Measurements from ENCODE around the gene OR2W1.

OR2W1 gene

DNA sequence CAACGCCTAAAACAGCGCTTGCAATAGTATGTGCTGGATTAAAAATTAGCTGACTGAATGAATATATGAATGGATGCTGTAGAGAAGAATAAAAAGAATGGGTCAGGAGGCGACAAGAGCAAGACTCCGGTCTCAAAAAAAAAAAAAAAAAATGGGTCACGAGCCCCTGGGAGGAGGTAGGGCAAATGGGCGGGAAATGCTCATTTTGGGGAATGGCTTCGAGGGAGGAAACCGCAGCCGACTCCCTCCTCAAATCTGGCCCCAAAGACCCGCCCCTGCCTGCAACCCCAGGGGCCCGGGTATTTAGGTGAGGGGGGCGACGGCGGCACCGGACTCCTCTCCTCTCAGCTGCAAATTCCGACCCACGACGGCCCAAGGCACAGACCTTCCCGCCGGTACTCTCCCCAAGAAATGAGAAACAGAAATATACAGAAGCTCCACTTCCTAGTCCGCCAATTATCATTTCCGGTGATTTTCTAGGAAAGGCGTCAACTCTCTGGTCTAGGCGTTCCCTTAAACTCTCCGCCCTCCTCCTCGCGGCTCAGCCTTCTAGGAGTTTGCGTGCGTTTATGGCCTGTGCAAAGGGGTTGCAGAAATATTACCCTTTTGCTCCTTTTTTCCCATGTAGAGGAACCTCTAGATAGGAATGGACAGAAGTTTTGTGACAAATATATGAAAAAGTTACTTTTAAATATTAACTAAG, 39.6 kb downstream of the OR2W1 start, which contains the start of gene ZNF311:
Gene ZNF311, minus strand, starts transcription at position 133 of the 703 bp plus-strand sequence. CDS start 1,361 bp downstream, outside the sequence.
- DNase-seq, result peak in 24 of 51 donors; percentile 5 to 81 (median 14)

DNA sequence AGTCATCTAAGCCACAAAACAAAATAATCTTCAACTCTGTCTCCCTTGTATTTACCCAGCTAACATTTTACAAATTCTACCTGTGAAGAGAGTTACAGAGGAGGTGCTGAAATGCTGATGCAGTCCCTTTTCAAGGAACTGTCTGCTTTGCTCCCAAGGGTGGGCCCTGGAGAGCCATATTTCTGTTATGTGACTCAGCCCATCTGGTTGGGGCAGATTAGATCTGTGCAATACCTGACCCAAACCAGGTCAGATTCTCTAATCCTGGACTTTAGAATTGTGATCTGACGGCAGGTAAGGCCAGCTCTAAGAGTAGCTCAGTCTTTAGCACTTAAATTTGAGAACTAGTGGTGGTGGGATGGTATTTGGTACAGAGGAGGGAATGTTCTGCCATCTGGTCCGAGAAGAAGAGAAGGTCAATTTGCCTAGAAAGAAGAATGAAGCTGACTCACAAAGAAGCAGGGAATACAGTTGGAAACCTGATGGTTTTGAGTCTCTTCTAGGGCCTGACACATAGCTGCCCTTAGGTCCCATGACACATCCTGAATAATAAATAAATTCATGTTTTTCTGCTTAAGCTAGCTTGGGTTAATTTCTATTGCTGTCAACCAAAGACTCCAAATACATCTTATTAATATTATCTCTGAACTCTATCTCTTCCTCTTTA, 48.0 kb downstream of the OR2W1 start:
- no peak for DNase-seq

DNA sequence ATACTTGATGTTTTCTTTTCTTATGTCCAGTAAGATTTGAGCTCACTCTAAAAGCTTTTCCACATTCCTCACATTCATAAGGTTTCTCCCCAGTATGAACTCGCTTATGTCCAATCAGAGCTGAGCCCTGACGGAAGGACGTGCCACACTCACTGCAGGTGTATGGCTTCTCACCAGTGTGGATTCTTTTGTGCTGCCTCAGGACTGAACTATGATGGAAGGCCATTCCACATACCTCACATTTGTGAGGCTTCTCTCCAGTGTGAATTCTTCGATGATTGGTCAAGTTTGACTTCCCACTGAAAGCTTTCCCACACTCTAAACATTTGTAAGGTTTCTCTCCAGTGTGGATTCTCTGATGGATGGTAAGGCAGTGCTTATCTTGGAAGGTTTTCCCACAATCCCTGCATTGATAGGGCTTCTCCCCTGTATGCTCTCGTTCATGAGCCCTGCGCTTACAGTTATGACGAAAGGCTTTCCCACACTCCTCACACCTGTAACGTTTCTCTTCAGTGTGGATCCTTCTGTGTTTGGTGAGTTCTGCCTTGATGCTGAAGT, 49.8 kb downstream of the OR2W1 start:
- DNase-seq, result no peak
